Osteocyte (in vitro differentiated cells): Measurements from ENCODE around the gene NUTM2G. TPM values are rescaled to one million over a fixed set of nuclear protein-coding genes. Genes with fewer than 3 reads are reported as not detected.
"Not testable (repeated sequence)": the region's sequence is repeated elsewhere in the genome, so short reads cannot be mapped to it uniquely, and the experiment has no call there.

Source experiments
- DNase-seq: peaks from one replicate; pipeline ENCODE4 v3.0.0; 2021; ENCODE audit warnings: mixed read lengths; ENCODE audit not compliant: unreplicated experiment; ENCODE audit errors: extremely low spot score
- H3K27ac Mint-ChIP-seq: one replicate; pipeline ENCODE4 v1.8.0; 2021; ENCODE audit warnings: mild to moderate bottlenecking, mixed read lengths; ENCODE audit not compliant: unreplicated experiment
- H3K27me3 Mint-ChIP-seq: one replicate; pipeline ENCODE4 v1.8.0; 2021; ENCODE audit warnings: mixed read lengths; ENCODE audit not compliant: unreplicated experiment
- H3K36me3 Mint-ChIP-seq: one replicate; pipeline ENCODE4 v1.8.0; 2021; ENCODE audit warnings: mixed read lengths; ENCODE audit not compliant: unreplicated experiment
- H3K4me1 Mint-ChIP-seq: one replicate; pipeline ENCODE4 v1.8.0; 2021; ENCODE audit warnings: mixed read lengths; ENCODE audit not compliant: unreplicated experiment
- H3K4me3 Mint-ChIP-seq: one replicate; pipeline ENCODE4 v1.8.0; 2021; ENCODE audit warnings: mild to moderate bottlenecking, moderate library complexity, mixed read lengths; ENCODE audit not compliant: unreplicated experiment
- H3K9me3 Mint-ChIP-seq: one replicate; pipeline ENCODE4 v1.8.0; 2021; ENCODE audit warnings: mixed read lengths; ENCODE audit not compliant: unreplicated experiment
- CTCF ChIP-seq: fragments of 200-600 bp; sonication (generic); IDR thresholded peaks from 2 replicates; pipeline ENCODE4 v1.5.0; 2021; ENCODE audit warnings: antibody characterized with exemption, mild to moderate bottlenecking, moderate library complexity
- total RNA-seq: library from RNA; stranded (reverse); gene quantifications from 2 replicates; pipeline ENCODE4 v1.2.1, GENCODE V29; 2021

Gene NUTM2G
- total RNA-seq, 1 donor from 2014 or later: not detected

DNA sequence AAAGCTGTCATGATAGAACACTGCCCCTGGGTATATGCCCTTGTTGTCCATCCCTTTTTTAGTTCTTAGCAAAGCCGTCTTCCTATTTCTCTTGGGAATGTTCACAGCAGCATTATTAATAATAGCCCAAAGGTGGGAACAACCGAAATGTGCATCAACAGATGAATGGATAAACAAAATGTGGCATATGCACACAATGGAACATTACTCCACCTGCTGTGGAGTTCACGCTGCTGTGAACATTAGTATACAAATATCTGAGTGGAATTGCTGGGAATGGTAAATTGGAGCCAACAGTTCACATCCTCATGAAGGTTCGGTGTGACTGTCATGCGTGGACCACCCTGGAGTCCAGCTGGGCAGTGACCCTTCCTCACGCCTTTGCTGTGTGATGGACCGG is 36.5 kb upstream of the NUTM2G start:
- Mint-ChIP-seq H3K4me1 (no peaks in the 10 kb centered on the region), H3K4me3 (no peak overlapping the region), H3K9me3 (peaks cover 4% of the 10 kb centered on the region), H3K27me3 (no peaks in the 10 kb centered on the region), H3K36me3 (peaks cover 10% of the 10 kb centered on the region), H3K27ac (no peak overlapping the region)
- no peak for DNase-seq
- no peak for TF ChIP-seq CTCF

GRCh38 chr9:96900010-96900409 is 28.6 kb upstream of the NUTM2G start:
- H3K9me3 Mint-ChIP-seq, H3K4me3 Mint-ChIP-seq, DNase-seq, H3K27ac Mint-ChIP-seq, H3K4me1 Mint-ChIP-seq, H3K27me3 Mint-ChIP-seq, H3K36me3 Mint-ChIP-seq: not testable (repeated sequence)

DNA sequence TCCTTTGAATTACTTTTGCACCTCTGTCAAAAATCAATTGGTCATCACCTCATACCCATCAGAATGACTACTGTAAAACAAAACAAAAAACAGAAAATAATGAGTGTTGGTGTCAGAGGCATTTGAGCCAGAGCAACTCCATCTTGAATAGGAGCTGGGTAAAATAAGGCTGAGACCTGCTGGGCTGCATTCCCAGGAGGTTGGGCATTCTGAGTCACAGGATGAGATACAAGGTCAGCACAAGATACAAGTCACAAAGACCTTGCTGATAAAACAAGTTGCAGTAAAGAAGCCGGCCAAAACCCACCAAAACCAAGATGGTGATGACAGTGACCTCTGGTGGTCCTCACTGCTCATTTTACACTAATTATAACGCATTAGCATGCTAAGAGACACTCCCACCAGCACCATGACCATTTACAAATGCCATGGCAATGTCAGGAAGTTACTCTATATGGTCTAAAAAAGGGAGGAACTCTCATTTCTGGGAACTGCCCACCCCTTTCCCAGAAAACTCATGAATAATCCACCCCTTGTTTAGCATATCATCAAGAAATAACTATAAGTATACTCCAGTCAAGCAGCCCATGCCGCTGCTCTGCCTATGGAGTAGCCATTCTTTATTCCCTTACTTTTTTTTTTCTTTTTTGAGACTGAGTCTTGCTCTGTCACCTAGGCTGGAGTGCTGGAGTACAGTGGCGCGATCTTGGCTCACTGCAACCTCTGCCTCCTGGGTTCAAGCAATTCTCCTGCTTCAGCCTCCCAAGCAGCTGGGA is 23.5 kb upstream of the NUTM2G start:
- H3K36me3 Mint-ChIP-seq, DNase-seq, H3K9me3 Mint-ChIP-seq, H3K4me1 Mint-ChIP-seq, H3K4me3 Mint-ChIP-seq, H3K27me3 Mint-ChIP-seq, H3K27ac Mint-ChIP-seq: not testable (repeated sequence)

DNA sequence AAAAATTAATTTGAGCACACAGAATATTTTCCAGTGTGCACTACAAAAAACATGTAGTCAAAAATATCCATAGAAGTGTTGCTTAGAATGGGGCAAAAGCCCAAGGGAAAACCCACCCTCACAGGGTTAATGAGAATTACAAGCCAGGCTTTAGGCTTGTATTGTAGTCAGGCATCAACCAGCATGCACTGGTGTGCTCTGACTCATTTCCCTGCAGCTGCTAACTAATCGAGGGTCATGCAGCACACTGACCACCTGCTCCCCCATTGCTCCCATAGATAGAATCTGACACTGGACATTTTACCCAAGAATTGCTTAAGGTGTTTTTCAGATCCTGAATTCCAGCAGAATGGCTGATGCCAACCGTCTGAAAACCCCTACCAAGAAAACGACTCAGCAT is 20.2 kb upstream of the NUTM2G start:
- H3K4me1 Mint-ChIP-seq, H3K27me3 Mint-ChIP-seq, H3K27ac Mint-ChIP-seq, H3K4me3 Mint-ChIP-seq, H3K9me3 Mint-ChIP-seq, DNase-seq, H3K36me3 Mint-ChIP-seq: not testable (repeated sequence)

- not testable (repeated sequence) for DNase-seq, H3K27ac Mint-ChIP-seq, H3K4me1 Mint-ChIP-seq, H3K27me3 Mint-ChIP-seq, H3K36me3 Mint-ChIP-seq, H3K9me3 Mint-ChIP-seq, H3K4me3 Mint-ChIP-seq
Measured at GRCh38 chr9:96915539-96915938, 13.1 kb upstream of the NUTM2G start.

DNA sequence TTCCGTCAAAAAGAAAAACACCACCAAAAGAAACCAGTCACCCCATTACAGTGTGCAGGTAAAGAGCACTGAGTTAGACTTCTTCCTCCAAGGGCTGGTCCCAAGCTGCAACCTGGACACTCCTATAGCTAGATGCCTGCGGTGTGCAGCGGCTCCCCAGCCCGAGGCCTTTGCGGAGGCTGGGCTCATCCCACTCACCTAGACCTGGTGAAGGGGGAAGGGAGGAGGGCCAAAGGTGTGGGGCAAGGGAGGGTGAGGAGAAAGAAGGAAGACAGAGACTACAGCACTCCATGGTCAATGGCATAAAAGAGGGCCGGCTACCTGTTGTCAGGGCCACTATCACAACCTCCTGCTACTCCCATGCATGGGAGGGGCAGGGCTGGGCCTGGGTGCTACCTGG is 12.1 kb upstream of the NUTM2G start:
- not testable (repeated sequence) for H3K27me3 Mint-ChIP-seq, H3K27ac Mint-ChIP-seq, H3K36me3 Mint-ChIP-seq, DNase-seq, H3K4me1 Mint-ChIP-seq, H3K4me3 Mint-ChIP-seq, H3K9me3 Mint-ChIP-seq

GRCh38 chr9:96918550-96918949 is 10.1 kb upstream of the NUTM2G start:
- DNase-seq, H3K4me3 Mint-ChIP-seq, H3K9me3 Mint-ChIP-seq, H3K27me3 Mint-ChIP-seq, H3K27ac Mint-ChIP-seq, H3K4me1 Mint-ChIP-seq, H3K36me3 Mint-ChIP-seq: not testable (repeated sequence)

DNA sequence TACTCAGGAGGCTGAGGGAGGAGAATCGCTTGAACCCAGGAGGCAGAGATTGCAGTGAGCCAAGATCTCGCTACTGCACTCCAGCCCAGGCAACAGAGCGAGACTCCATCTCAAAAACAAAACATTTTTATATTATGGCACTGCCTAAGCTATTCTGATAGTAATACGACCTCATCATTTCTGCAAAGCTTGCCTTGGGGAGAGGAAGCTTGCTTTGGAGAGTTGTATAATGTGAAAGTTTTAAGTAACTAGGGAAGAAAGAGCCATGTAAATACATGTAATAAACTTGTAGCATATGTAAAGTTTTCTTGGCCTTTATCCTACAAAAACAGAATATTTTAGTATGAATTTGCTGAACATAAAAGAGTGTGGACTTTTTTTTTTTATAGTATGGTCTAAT is 7.8 kb upstream of the NUTM2G start:
- DNase-seq, H3K4me1 Mint-ChIP-seq, H3K36me3 Mint-ChIP-seq, H3K4me3 Mint-ChIP-seq, H3K27ac Mint-ChIP-seq, H3K9me3 Mint-ChIP-seq, H3K27me3 Mint-ChIP-seq: not testable (repeated sequence)

- H3K4me1 Mint-ChIP-seq, H3K36me3 Mint-ChIP-seq, H3K27ac Mint-ChIP-seq, H3K27me3 Mint-ChIP-seq, H3K9me3 Mint-ChIP-seq, H3K4me3 Mint-ChIP-seq, DNase-seq: not testable (repeated sequence)
Measured at GRCh38 chr9:96925587-96925986, 3.1 kb upstream of the NUTM2G start.

DNA sequence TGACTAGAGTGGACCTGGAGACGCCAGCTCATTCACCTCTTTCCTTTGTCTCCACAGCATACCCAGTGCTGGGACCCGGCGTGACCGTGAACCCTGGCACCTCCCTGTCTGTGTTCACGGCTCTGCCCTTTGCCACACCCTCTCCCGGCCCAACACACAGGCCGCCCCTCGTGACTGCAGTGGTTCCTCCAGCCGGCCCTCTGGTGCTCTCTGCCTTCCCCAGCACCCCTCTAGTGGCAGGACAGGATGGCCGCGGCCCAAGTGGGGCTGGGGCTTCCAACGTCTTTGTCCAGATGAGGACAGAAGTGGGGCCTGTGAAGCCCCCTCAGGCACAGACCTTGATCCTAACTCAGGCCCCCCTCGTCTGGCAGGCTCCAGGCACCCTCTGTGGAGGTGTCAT is 3.0 kb downstream of the NUTM2G start:
- not testable (repeated sequence) for H3K36me3 Mint-ChIP-seq, H3K9me3 Mint-ChIP-seq, H3K27me3 Mint-ChIP-seq, H3K4me1 Mint-ChIP-seq, H3K4me3 Mint-ChIP-seq, H3K27ac Mint-ChIP-seq, DNase-seq

GRCh38 chr9:96934097-96934496 is 5.5 kb downstream of the NUTM2G start:
- not testable (repeated sequence) for H3K27me3 Mint-ChIP-seq, H3K27ac Mint-ChIP-seq, H3K4me1 Mint-ChIP-seq, H3K9me3 Mint-ChIP-seq, DNase-seq, H3K36me3 Mint-ChIP-seq, H3K4me3 Mint-ChIP-seq

DNA sequence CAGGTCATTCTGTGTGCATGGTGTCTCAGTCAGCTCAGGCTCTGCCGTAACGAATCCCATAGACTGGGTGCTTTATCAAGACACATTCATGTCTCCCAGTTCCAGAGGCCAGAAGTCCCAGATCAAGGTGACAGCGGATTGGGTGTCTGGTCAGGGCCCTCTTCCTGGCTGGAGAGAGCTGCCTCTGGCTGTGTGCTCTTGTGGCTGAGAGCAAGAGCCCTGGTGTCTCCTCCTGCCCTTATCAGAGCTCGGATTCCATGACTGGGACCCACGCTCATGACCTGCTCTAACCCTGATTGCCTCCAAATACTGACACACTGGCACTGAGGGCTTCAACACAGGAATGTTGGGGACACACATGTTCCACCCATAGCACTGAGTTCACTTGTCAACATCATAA is 6.1 kb downstream of the NUTM2G start:
- not testable (repeated sequence) for H3K9me3 Mint-ChIP-seq, H3K27ac Mint-ChIP-seq, H3K4me3 Mint-ChIP-seq, H3K27me3 Mint-ChIP-seq, H3K4me1 Mint-ChIP-seq, H3K36me3 Mint-ChIP-seq, DNase-seq
